GM23248 (cell line): ENCODE results near the gene CDC14A.

Source experiments
- EZH2 ChIP-seq: fragments of 200-600 bp; sonication (generic); IDR thresholded peaks from 2 replicates; pipeline ENCODE4 v1.6.1; 2018; ENCODE audit warnings: antibody characterized with exemption, mild to moderate bottlenecking; ENCODE audit not compliant: insufficient read depth, poor library complexity, severe bottlenecking
- EZH2phosphoT487 ChIP-seq: fragments of 200-600 bp; sonication (generic); IDR thresholded peaks from 2 replicates; pipeline ENCODE4 v1.6.1; 2018; ENCODE audit warnings: antibody characterized with exemption, moderate library complexity, mild to moderate bottlenecking, low read depth; ENCODE audit not compliant: insufficient read depth

DNA sequence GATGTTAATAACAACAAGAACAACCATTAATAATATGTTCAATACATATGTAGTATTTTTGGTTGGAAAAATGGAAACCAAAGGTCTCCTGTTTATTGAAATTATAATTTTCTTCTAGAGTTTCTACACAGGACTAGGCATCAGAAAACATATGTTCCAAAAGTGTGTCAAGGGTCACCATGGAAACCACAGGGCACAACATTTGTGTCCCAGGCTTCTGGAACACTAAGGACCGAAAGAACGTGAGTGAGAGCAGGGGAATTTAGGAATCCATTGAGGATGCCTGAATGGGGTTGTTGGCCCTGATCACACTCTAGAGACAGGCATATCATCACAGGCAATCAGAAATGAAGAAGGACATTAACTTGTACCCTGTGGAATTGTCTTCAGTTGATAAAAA, 7.5 kb upstream of the CDC14A start:
- TF ChIP-seq EZH2phosphoT487 (no peak), EZH2 (no peak)
